ENCODE results near the gene MDFIC.

The MDFIC gene

GRCh38 chr7:114956702-114957101, 34.8 kb downstream of the MDFIC start:
- no peak for DNase-seq

DNA sequence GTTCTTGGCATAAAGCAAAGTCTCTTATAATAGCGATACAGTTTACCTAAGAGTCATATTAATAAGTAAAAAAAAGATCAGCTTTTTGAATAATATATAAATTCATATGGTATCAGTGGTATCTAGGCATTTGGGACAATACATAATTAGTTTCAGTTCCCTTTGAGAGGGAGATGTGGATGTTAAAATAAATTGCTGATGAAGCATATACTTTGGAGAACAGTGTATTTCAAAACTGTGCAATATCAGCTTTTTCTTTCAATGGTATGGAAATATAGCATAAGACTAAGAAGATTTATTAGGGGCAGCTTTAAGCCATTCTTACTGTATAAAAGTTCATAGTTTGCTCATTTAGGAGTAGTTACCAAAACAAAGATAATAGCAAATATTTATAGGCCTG, 35.5 kb downstream of the MDFIC start:
- DNase-seq: no peak

DNA sequence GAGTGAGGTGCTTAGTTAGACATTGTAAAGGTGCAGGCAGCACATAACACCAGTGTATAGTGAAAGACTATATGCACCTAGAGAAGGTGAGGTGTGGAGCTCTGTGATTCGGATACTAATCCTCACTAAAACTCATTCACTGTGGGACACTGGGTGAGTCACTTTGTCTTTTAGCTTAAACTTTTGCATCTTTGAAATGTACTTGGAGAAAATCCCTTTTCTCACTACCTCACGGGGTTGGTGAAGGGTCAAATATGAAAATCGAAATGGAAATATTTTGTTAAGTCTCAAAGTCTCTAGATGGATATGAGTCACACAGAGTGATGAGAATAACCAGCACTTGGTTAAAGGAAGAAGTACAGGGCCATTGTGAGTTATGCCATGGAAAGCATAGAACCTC, 38.0 kb downstream of the MDFIC start:
- DNase-seq: no peak

DNA sequence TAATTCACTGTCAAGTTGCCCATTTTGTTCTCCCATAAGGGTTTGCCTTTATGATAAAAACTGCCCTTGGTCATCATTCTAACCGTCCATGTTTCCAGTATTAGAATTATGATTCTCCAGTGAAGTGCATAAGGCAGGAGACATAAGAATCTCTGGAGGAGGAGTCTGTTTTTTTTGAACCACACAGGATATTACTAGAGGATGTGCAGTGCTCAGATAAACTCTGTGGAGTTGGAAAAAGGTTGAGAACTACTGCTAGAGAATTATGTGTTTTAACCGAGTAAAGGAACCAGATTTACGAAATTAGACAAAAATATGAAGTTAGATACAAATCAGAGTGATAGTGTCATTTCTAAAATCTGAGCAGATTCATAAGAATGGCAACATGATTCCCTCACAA, 40.5 kb downstream of the MDFIC start:
- no peak for DNase-seq

GRCh38 chr7:114966156-114966555, 44.3 kb downstream of the MDFIC start:
- DNase-seq: no peak

- no peak for DNase-seq
These were observed 47.2 kb downstream of the MDFIC start for GRCh38 chr7:114969096-114969495.

DNA sequence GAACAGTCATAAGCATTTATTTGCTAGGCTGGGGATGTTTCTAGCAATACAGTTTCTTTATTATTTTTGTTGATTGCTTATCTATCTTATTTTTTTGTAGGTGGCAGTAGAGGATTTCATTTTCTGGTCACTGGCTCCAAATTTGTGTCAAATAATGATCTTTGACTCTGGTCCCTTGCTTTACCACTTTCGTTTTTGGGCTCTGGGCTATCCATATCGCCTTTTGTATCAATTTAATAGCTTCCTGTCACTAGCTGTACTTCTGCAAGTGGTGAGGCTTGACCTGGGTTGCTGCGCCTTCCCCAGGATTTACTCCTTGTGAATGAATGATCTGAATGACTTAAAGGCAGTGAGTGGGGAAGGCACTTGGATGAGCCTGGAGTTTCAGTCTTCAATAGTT, 48.4 kb downstream of the MDFIC start:
- no peak for DNase-seq

GRCh38 chr7:114970732-114971131, 48.8 kb downstream of the MDFIC start:
- no peak for DNase-seq

GRCh38 chr7:114972567-114972966, 50.7 kb downstream of the MDFIC start:
- no peak for DNase-seq

- DNase-seq: no peak
These were observed 51.3 kb downstream of the MDFIC start for GRCh38 chr7:114973147-114973546.

DNA sequence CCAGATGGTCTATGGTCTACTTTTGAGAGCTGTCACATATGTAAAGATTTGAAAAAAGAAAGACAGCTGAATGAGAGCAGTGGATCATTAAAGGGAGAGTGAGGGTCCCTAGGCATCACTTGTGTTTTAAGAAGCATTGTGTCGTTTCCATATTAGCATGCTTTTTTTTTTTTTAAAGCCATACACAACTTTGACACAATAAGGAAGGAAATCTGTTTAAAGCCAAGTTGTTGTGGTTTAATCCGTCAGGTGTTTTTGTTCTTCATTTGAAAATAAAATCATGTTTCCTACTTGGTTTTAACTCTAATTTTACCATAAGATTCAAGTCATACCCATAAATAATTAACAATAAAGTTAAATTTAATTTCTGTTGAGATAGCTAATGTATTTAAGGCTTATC, 53.5 kb downstream of the MDFIC start:
- no peak for DNase-seq

- DNase-seq: no peak
These were observed 54.8 kb downstream of the MDFIC start for GRCh38 chr7:114976666-114977065.

DNA sequence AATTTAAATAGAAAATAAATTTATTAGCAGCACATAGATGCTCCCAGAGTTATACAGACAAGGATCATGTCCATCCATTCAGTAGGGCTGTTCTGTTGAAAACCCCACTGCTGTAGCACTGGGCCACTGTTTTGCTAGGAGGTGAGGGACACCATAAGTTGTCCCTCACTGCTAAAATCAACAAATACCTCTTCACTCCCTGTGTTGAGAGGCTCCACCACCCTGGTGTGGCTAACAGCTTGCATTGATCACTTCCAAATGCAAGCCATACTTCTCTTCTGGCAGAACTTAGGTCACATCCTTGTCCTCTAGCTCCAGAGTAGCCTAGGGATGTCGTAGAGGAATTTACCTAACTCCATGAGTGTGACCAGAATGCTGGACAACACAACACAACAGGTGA, 55.4 kb downstream of the MDFIC start:
- DNase-seq: no peak

DNA sequence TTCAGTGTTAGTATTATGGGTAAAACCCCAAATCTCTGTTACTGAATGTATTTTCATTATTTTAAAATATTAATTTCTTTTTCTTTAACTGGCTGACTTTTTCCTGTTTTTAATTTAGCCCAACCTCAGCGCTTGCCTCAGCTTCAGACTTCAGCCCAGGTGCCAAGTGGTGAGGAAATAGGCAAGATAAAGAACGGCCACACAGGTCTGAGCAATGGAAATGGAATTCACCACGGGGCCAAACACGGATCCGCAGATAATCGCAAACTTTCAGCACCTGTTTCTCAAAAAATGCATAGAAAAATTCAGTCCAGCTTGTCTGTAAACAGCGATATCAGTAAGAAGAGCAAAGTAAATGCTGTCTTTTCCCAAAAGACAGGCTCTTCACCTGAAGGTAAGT, 57.5 kb downstream of the MDFIC start:
- DNase-seq: no peak

- DNase-seq: no peak
These were observed 58.1 kb downstream of the MDFIC start for GRCh38 chr7:114979803-114980507.

DNA sequence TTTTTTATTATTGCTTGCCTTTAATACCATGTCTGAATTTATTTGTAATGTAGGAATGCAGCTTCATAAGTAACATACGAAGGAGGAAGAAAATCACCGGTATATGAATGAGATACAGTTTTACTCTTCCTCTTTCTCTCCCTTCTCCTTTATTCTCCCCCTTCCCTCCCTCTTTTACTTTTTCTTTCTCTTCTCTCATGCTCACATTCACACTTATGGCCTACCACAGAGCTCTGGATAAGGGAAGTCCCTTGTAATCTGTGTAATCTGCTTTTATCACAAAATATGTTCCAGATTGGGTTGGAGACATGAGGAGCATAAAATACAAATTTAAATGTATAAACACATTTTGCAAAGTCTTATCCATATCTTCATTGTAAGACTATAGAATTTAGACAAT, 59.4 kb downstream of the MDFIC start:
- DNase-seq: no peak

- no peak for DNase-seq
These were observed 63.3 kb downstream of the MDFIC start for GRCh38 chr7:114985116-114985715.

GRCh38 chr7:114986190-114987180, 64.6 kb downstream of the MDFIC start:
- no peak for DNase-seq

GRCh38 chr7:114988026-114988425, 66.1 kb downstream of the MDFIC start:
- no peak for DNase-seq

GRCh38 chr7:114988755-114989375, 67.0 kb downstream of the MDFIC start:
- no peak for DNase-seq

DNA sequence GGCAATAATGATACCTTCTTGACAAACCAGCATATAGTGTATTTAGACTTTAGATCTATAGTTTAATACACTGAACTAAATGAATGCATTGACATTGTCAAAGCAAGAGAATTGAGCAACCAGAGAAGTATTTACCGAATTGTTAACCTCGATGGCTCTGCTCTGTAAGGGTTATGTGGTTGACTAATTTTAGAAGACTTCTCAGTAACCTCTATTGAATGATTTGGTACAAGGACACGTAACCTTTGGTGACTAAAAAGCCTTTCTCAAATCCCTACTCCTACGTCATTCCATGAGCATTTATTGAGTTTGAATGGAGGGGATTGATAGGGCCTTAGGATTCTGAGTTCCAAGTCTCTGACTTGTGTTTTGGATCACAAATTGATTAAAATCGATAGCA, 67.6 kb downstream of the MDFIC start:
- no peak for DNase-seq

GRCh38 chr7:114997487-114998404, 75.9 kb downstream of the MDFIC start:
- DNase-seq: no peak
